GM12873 (cell line): ENCODE data around the gene SHC3.

Source experiments
- CTCF ChIP-seq: IDR thresholded peaks from 2 replicates; pipeline ENCODE4 v1.5.1; 2012; ENCODE audit warnings: low read depth, mild to moderate bottlenecking, moderate library complexity, low read length, control low read depth; ENCODE audit not compliant: insufficient read depth; ENCODE audit errors: missing control alignments

The SHC3 gene

GRCh38 chr9:89097219-89097618 is 81.4 kb downstream of the SHC3 start:
- TF ChIP-seq CTCF, result no peak

GRCh38 chr9:89096807-89097206 is 81.8 kb downstream of the SHC3 start:
- TF ChIP-seq CTCF, result peak; percentile 32

- TF ChIP-seq CTCF, result no peak
These were observed 82.7 kb downstream of the SHC3 start for GRCh38 chr9:89095761-89096528.

- TF ChIP-seq CTCF, result no peak
These were observed 85.2 kb downstream of the SHC3 start for GRCh38 chr9:89093201-89093975.

- TF ChIP-seq CTCF, result no peak
These were observed 89.4 kb downstream of the SHC3 start for GRCh38 chr9:89089176-89089575.

- no peak for TF ChIP-seq CTCF
These were observed 95.0 kb downstream of the SHC3 start for GRCh38 chr9:89083626-89084025.

- no peak for TF ChIP-seq CTCF
These were observed 98.4 kb downstream of the SHC3 start for GRCh38 chr9:89080193-89080592.
